HepG2 (cell line): ENCODE measurements around the gene ELL. TPM values are rescaled to one million over a fixed set of nuclear protein-coding genes. Genes with fewer than 3 reads are reported as not detected.

Experiments used
- ATAC-seq: fragments of 200-7000 bp; cut with Tn5 transposase; 3 replicates; pipeline ENCODE4 v1.9.1; 2020; ENCODE audit warnings: mild to moderate bottlenecking, moderate library complexity
- BruUV-seq: library from RNA; stranded (reverse); fragments of 400-500 nt; replicated peaks from 2 replicates; lab custom pipeline; 2021; lab: Mats Ljungman, UMichigan
- CTCF ChIA-PET: fragments of 300-600 bp; formaldehyde crosslinking; extraction: SDS; loops from one replicate; lab custom pipeline; 2021; ENCODE audit warnings: low total read pairs, inconsistent platforms, low intra/inter-chr PET ratio; lab: Yijun Ruan, JAX
- POLR2A ChIA-PET: fragments of 350-600 bp; sonication (Branson Sonifier 250); formaldehyde crosslinking; loops from one replicate; lab custom pipeline; 2020; ENCODE audit warnings: antibody characterized with exemption, inconsistent platforms; lab: Yijun Ruan, JAX
- DNase-seq: peaks from one replicate; pipeline ENCODE4 v3.0.0-alpha.2; 2015; ENCODE audit warnings: low spot score
- FAIRE-seq: peaks from 3 replicates; lab custom pipeline; 2011; peaks lifted over from hg19 to GRCh38; lab: Jason Lieb, UNC
- H2AFZ ChIP-seq: one replicate; pipeline ENCODE4 v1.6.1; 2011; ENCODE audit warnings: low read length, inconsistent platforms
- H3K27ac ChIP-seq: fragments of 300-600 bp; 3 replicates; pipeline ENCODE4 v1.8.0; 2011; ENCODE audit warnings: mixed run types, mild to moderate bottlenecking, mixed read lengths, low read length, inconsistent platforms; ENCODE audit not compliant: insufficient read depth; ENCODE audit errors: extremely low read length
- H3K27me3 ChIP-seq, 2 experiments: fragments of 200-600 bp in 1 of 2; 2 replicates in 1 of 2; 3 replicates in 1 of 2; pipeline versions ENCODE4 v1.6.0 to v1.8.0; 2011; ENCODE audit warnings: low read length in 2 of 2, mild to moderate bottlenecking in 2 of 2, moderate library complexity in 2 of 2, inconsistent platforms in 1 of 2; ENCODE audit not compliant: insufficient read depth in 2 of 2, control insufficient read depth in 1 of 2
- H3K36me3 ChIP-seq, 2 experiments: fragments of 200-600 bp in 1 of 2; replicated peaks in 1 of 2; 2 replicates in 1 of 2; 3 replicates in 1 of 2; pipeline versions ENCODE4 v1.5.1 to v1.8.0; 2011; ENCODE audit warnings: low read length in 2 of 2, inconsistent platforms in 1 of 2; ENCODE audit not compliant: insufficient read depth in 2 of 2, control insufficient read depth in 1 of 2
- H3K4me1 ChIP-seq: 2 replicates; pipeline ENCODE4 v1.5.1; 2012; ENCODE audit warnings: low read length, inconsistent platforms; ENCODE audit not compliant: insufficient read depth
- H3K4me2 ChIP-seq: 2 replicates; pipeline ENCODE4 v1.6.0; 2011; ENCODE audit warnings: low read depth, low read length, inconsistent platforms
- H3K4me3 ChIP-seq, 3 experiments: fragments of 200-600 bp in 1 of 3; sonication (generic), shearing (Covaris generic) in 1 of 3; replicated peaks in 1 of 3; 2 replicates each; pipeline ENCODE4 v1.5.1; 2011 to 2016; ENCODE audit warnings: low read length in 3 of 3, inconsistent platforms in 2 of 3, low read depth in 2 of 3, mild to moderate bottlenecking in 2 of 3, control low read depth in 1 of 3, mixed read lengths in 1 of 3; ENCODE audit not compliant: insufficient read depth in 1 of 3
- H3K79me2 ChIP-seq: one replicate; pipeline ENCODE4 v1.6.1; 2011; ENCODE audit warnings: low read length, inconsistent platforms; ENCODE audit not compliant: insufficient read depth
- H3K9ac ChIP-seq: 2 replicates; pipeline ENCODE4 v1.6.0; 2011; ENCODE audit warnings: mild to moderate bottlenecking, low read depth, low read length, inconsistent platforms; ENCODE audit not compliant: insufficient read depth
- H3K9me3 ChIP-seq: 2 replicates; pipeline ENCODE4 v1.5.1; 2012; ENCODE audit warnings: mild to moderate bottlenecking, low read length
- H4K20me1 ChIP-seq: 2 replicates; pipeline ENCODE4 v1.6.0; 2011; ENCODE audit warnings: inconsistent platforms, mild to moderate bottlenecking, low read length, moderate library complexity; ENCODE audit not compliant: insufficient read depth
- LBX2 ChIP-seq: sonication (generic); formaldehyde crosslinking; IDR thresholded peaks from 2 replicates; pipeline ENCODE4 v1.5.0; 2020; ENCODE audit warnings: missing genetic modification reagents, mild to moderate bottlenecking, borderline replicate concordance
- PATZ1 ChIP-seq: sonication (generic); formaldehyde crosslinking; IDR thresholded peaks from 2 replicates; pipeline ENCODE4 v1.4.0; 2020; ENCODE audit warnings: missing genetic modification reagents
- PCBP1 ChIP-seq: fragments of 200-400 bp; formaldehyde crosslinking; IDR thresholded peaks from 2 replicates; pipeline ENCODE4 v1.6.1; 2017; ENCODE audit warnings: mild to moderate bottlenecking, low read depth, low read length, borderline replicate concordance
- SAFB2 ChIP-seq: sonication (generic); formaldehyde crosslinking; IDR thresholded peaks from 2 replicates; pipeline ENCODE4 v1.5.1; 2020; ENCODE audit warnings: missing genetic modification reagents, low read depth, mild to moderate bottlenecking, borderline replicate concordance
- SAP130 ChIP-seq: IDR thresholded peaks from 2 replicates; pipeline ENCODE4 v1.6.1; 2016; ENCODE audit warnings: low read depth
- ZMYM3 ChIP-seq: sonication (generic); formaldehyde crosslinking; IDR thresholded peaks from 2 replicates; pipeline ENCODE4 v1.5.1; 2020; ENCODE audit warnings: mild to moderate bottlenecking, missing genetic modification reagents
- ZNF574 ChIP-seq: sonication (generic); formaldehyde crosslinking; IDR thresholded peaks from 2 replicates; pipeline ENCODE4 v1.4.0; 2020; ENCODE audit warnings: missing genetic modification reagents
- ZNF629 ChIP-seq: sonication (generic); formaldehyde crosslinking; conservative IDR thresholded peaks from 2 replicates; pipeline ENCODE4 v1.5.0; 2020; ENCODE audit warnings: missing genetic modification reagents
- ZNF770 ChIP-seq: sonication (generic); formaldehyde crosslinking; IDR thresholded peaks from 2 replicates; pipeline ENCODE4 v1.5.0; 2020; ENCODE audit warnings: mild to moderate bottlenecking, missing genetic modification reagents
- WGBS: methylation state at CpG from one replicate; pipeline ENCODE4 v1.1.6; 2017; ENCODE audit warnings: low lambda C conversion rate; 5-methylcytosine and 5-hydroxymethylcytosine counted together
- in situ Hi-C: cut with HindIII; loops from 2 replicates; pipeline ENCODE4 v1.10.0; 2017; ENCODE audit warnings: low pct_unique_long_range_greater_than_20kb; ENCODE audit not compliant: extremely low pct_ligation_motif_present
- intact Hi-C: fragments of 100-400 bp; cut with micrococcal nuclease; formaldehyde crosslinking; loops from one replicate; pipeline ENCODE4 v1.10.0; 2022; ENCODE audit not compliant: unreplicated experiment
- polyA plus RNA-seq, 8 experiments: library from polyadenylated mRNA; depleted of rRNA in 3 of 8; stranded (reverse) in 7 of 8; unstranded in 1 of 8; fragments of >200 nt; fragmentation: Illumina TruSeq in 4 of 8; extraction: Trizol in 4 of 8; gene quantifications; 2 replicates each; pipeline versions ENCODE4 v1.2.1 to v1.2.3, GENCODE V29; 2011 to 2016; ENCODE audit warnings: low read depth in 4 of 8, missing spikeins in 1 of 8, mixed read lengths in 1 of 8; ENCODE audit not compliant: insufficient read depth in 1 of 8
- total RNA-seq, 5 experiments: library from RNA; depleted of rRNA; stranded (reverse); fragments of >200 nt; fragmentation: Illumina TruSeq; extraction: Trizol; gene quantifications; 2 replicates each; pipeline ENCODE4 v1.2.3, GENCODE V29; 2016; ENCODE audit warnings: low read depth in 1 of 5

Gene ELL
- total and polyA plus RNA-seq, 2 of the 13 experiments (the other 11 are each of a cell fraction or from before 2014, with no cell fraction given) = 3.7 to 5.4 TPM

- 28% methylated on average over 10 of the region's 11 CpGs for WGBS
- no peak for ATAC-seq
- peaks cover 5 to 16% of the 10 kb centered on the region in 2 experiments for H3K36me3 ChIP-seq
- BruUV-seq = no TSS peak
- intact Hi-C loops = loop anchor here (2.0 kb wide), 1 partner anchor 15 kb away; the partner anchor contains the start of gene KXD1
- peaks cover 9% of the 10 kb centered on the region for H3K79me2 ChIP-seq
- H3K9ac ChIP-seq = peak overlapping the region; percentile 74
- ChIA-PET CTCF (no interaction called here), POLR2A (interaction anchor here (0.7 to 0.9 kb wide), 4 partner anchors 15 to 60 kb away, joined by 3 to 5 read pairs (median 4); partner anchors contain the start of genes KXD1 and REX1BD)
- no peak for FAIRE-seq
- H3K4me1 ChIP-seq = peaks cover 32% of the 10 kb centered on the region
- H3K4me2 ChIP-seq = peak overlapping the region; percentile 88
- H4K20me1 ChIP-seq = no peaks in the 10 kb centered on the region
- in situ Hi-C loops = no loop called here
- no peak for DNase-seq
- peak; percentile 19; the same call in 1 of the 2 replicates for TF ChIP-seq ZNF574
- peak; percentile 88 for TF ChIP-seq ZNF629
- no peak for TF ChIP-seq LBX2 (CRISPR knock-in tag)
- 0 out of 2 replicates have a peak, but pooled peaks have one; percentile 65 for TF ChIP-seq PCBP1
- TF ChIP-seq ZMYM3 (CRISPR knock-in tag) = peak; percentile 29; the same call in 1 of the 2 replicates
- TF ChIP-seq PATZ1 (CRISPR knock-in tag) = peak; percentile 45
- no peak for TF ChIP-seq SAFB2
- TF ChIP-seq ZNF770 (CRISPR knock-in tag) = 0 out of 2 replicates have a peak, but pooled peaks have one; percentile 23
- peak; percentile 25 for TF ChIP-seq SAP130 (CRISPR knock-in tag)
- no peak overlapping the region for H3K27ac ChIP-seq
- no peaks in the 10 kb centered on the region; a peak in 1 of 5 replicates for H3K27me3 ChIP-seq
- H2AFZ ChIP-seq = no peak overlapping the region
- H3K9me3 ChIP-seq = no peaks in the 10 kb centered on the region
- peak overlapping the region; percentile 65 to 90 (median 81) for H3K4me3 ChIP-seq
Observed at GRCh38 chr19:18541992-18542940, 20.4 kb upstream of the ELL start.
